Measurements from ENCODE around the gene UNC5A. TPM values are rescaled to one million over a fixed set of nuclear protein-coding genes. Genes with fewer than 3 reads are reported as not detected.

The UNC5A gene
- total and polyA plus RNA-seq, 3 donors from 2014 or later: 1.7 to 2.0 (median 1.8) TPM

GRCh38 chr5:176847726-176848290 is 37.4 kb downstream of the UNC5A start:
- TF ChIP-seq CTCF (IDR thresholded peaks at IDR 0.05): no peak
- no peak for TF ChIP-seq POLR2A (IDR thresholded peaks at IDR 0.05)
- no peaks in the 10 kb centered on the region for H3K36me3 ChIP-seq (ENCODE audit: low read depth, missing control alignments)
- H3K27me3 ChIP-seq: no peaks in the 10 kb centered on the region
- no peak overlapping the region for H3K27ac ChIP-seq
- H3K9me3 ChIP-seq: no peaks in the 10 kb centered on the region
- DNase-seq: no peak
- H3K4me3 ChIP-seq: no peak overlapping the region
- no peaks in the 10 kb centered on the region for H3K4me1 ChIP-seq
- intact Hi-C loops (cut with DNase I; ENCODE audit: low total_unique reads): no loop called here
- WGBS, 2 donors: 62 to 77% methylated on average over 12 to 13 of the region's 13 CpGs

GRCh38 chr5:176848651-176849050 is 38.3 kb downstream of the UNC5A start:
- DNase-seq: no peak
- H3K9me3 ChIP-seq: no peaks in the 10 kb centered on the region
- WGBS, 2 donors: 60 to 80% methylated on average over 1 to 13 of the region's 13 CpGs
- H3K4me3 ChIP-seq: no peak overlapping the region
- intact Hi-C loops (cut with DNase I; ENCODE audit: low total_unique reads): no loop called here
- no peaks in the 10 kb centered on the region for H3K4me1 ChIP-seq
- TF ChIP-seq POLR2A (IDR thresholded peaks at IDR 0.05) (no peak), CTCF (IDR thresholded peaks at IDR 0.05) (no peak)
- no peak overlapping the region for H3K27ac ChIP-seq
- no peaks in the 10 kb centered on the region for H3K27me3 ChIP-seq
- H3K36me3 ChIP-seq (ENCODE audit: low read depth, missing control alignments): no peaks in the 10 kb centered on the region

GRCh38 chr5:176849611-176850227 is 39.4 kb downstream of the UNC5A start:
- intact Hi-C loops (cut with DNase I; ENCODE audit: low total_unique reads): no loop called here
- 80 to 85% methylated on average over 4 to 7 of the region's 7 CpGs for WGBS, 2 donors

GRCh38 chr5:176850371-176851245 is 40.2 kb downstream of the UNC5A start:
- no peaks in the 10 kb centered on the region for H3K27me3 ChIP-seq
- no peaks in the 10 kb centered on the region for H3K9me3 ChIP-seq
- no peak for DNase-seq
- no peak overlapping the region for H3K27ac ChIP-seq
- no peak overlapping the region for H3K4me3 ChIP-seq
- WGBS, 2 donors: 81 to 83% methylated on average over 19 to 21 of the region's 21 CpGs
- no peaks in the 10 kb centered on the region for H3K36me3 ChIP-seq (ENCODE audit: low read depth, missing control alignments)
- TF ChIP-seq CTCF (IDR thresholded peaks at IDR 0.05): no peak
- TF ChIP-seq POLR2A (IDR thresholded peaks at IDR 0.05): no peak
- H3K4me1 ChIP-seq: no peaks in the 10 kb centered on the region
- intact Hi-C loops (cut with DNase I; ENCODE audit: low total_unique reads): no loop called here

More at GRCh38 chr5:176849611-176850227, 39.4 kb downstream of the UNC5A start:
- TF ChIP-seq POLR2A (IDR thresholded peaks at IDR 0.05): no peak
- TF ChIP-seq CTCF (IDR thresholded peaks at IDR 0.05): no peak
- Histone ChIP-seq H3K4me3 (no peak overlapping the region), H3K4me1 (no peaks in the 10 kb centered on the region), H3K36me3 (ENCODE audit: low read depth, missing control alignments) (no peaks in the 10 kb centered on the region), H3K27ac (no peak overlapping the region), H3K9me3 (no peaks in the 10 kb centered on the region), H3K27me3 (no peaks in the 10 kb centered on the region)
- no peak for DNase-seq

Data from testis (tissue), 3 donors.